Right forelimb (tissue), 1 donor: ENCODE data around the gene OS9.
"Not testable (repeated sequence)": the region's sequence is repeated elsewhere in the genome, so short reads cannot be mapped to it uniquely, and the experiment has no call there.

ENCODE experiments used
- DNase-seq: peaks from one replicate; pipeline ENCODE4 v3.0.0-alpha.2; 2018

OS9 gene

GRCh38 chr12:57695770-57696432 is 2.0 kb downstream of the OS9 start:
- DNase-seq, result no peak

- DNase-seq, result no peak
These were observed 3.1 kb downstream of the OS9 start for GRCh38 chr12:57697076-57697475.

- DNase-seq, result no peak
These were observed 4.5 kb downstream of the OS9 start for GRCh38 chr12:57698414-57698813.

- DNase-seq, result no peak
These were observed 6.4 kb downstream of the OS9 start for GRCh38 chr12:57700317-57700716.

GRCh38 chr12:57707250-57707649 is 13.3 kb downstream of the OS9 start:
- DNase-seq, result no peak

- no peak for DNase-seq
These were observed 14.4 kb downstream of the OS9 start for GRCh38 chr12:57708296-57708695.

GRCh38 chr12:57712701-57713100 is 18.8 kb downstream of the OS9 start:
- DNase-seq, result no peak

GRCh38 chr12:57713209-57713608 is 19.3 kb downstream of the OS9 start:
- DNase-seq, result no peak

- not testable (repeated sequence) for DNase-seq
These were observed 21.3 kb downstream of the OS9 start for GRCh38 chr12:57715036-57715748.

- DNase-seq, result no peak
These were observed 21.9 kb downstream of the OS9 start for GRCh38 chr12:57715786-57716185.

GRCh38 chr12:57716305-57716704 is 22.4 kb downstream of the OS9 start:
- no peak for DNase-seq

GRCh38 chr12:57717131-57717530 is 23.2 kb downstream of the OS9 start:
- no peak for DNase-seq

GRCh38 chr12:57717846-57718640 is 24.1 kb downstream of the OS9 start:
- no peak for DNase-seq

GRCh38 chr12:57718641-57719528 is 25.0 kb downstream of the OS9 start:
- no peak for DNase-seq

- no peak for DNase-seq
These were observed 26.1 kb downstream of the OS9 start for GRCh38 chr12:57719777-57720605.

GRCh38 chr12:57720606-57721595 is 27.0 kb downstream of the OS9 start:
- DNase-seq, result no peak

- DNase-seq, result not testable (repeated sequence)
These were observed 28.1 kb downstream of the OS9 start for GRCh38 chr12:57721846-57722608.

- DNase-seq, result no peak
These were observed 29.0 kb downstream of the OS9 start for GRCh38 chr12:57722716-57723629.

GRCh38 chr12:57723630-57723962 is 29.7 kb downstream of the OS9 start:
- DNase-seq, result no peak
